Astrocyte (in vitro differentiated cells and primary cell): ENCODE measurements around the gene MBD5. TPM values are rescaled to one million over a fixed set of nuclear protein-coding genes. Genes with fewer than 3 reads are reported as not detected.
A peak's percentile ranks its signal among the peaks of the same experiment; 100 is the strongest.

Source experiments
- DNase-seq: peaks from one replicate; pipeline ENCODE4 v3.0.0-alpha.2; 2010; ENCODE audit warnings: low read depth
- FAIRE-seq: peaks from 2 replicates; lab custom pipeline; 2011; peaks lifted over from hg19 to GRCh38; lab: Jason Lieb, UNC
- H2AFZ ChIP-seq: 2 replicates; pipeline ENCODE4 v1.6.0; 2012; ENCODE audit warnings: low read depth, low read length, inconsistent platforms
- H3K27ac ChIP-seq: 2 replicates; pipeline ENCODE4 v1.5.1; 2011; ENCODE audit warnings: low read depth, low read length, inconsistent platforms
- H3K27me3 ChIP-seq: 2 replicates; pipeline ENCODE4 v1.6.0; 2011; ENCODE audit warnings: low read length, inconsistent platforms; ENCODE audit not compliant: insufficient read depth
- H3K36me3 ChIP-seq: 2 replicates; pipeline ENCODE4 v1.5.1; 2011; ENCODE audit warnings: low read length, inconsistent platforms; ENCODE audit not compliant: insufficient read depth
- H3K4me1 ChIP-seq: 2 replicates; pipeline ENCODE4 v1.5.1; 2011; ENCODE audit warnings: low read length, inconsistent platforms; ENCODE audit not compliant: insufficient read depth
- H3K4me2 ChIP-seq: 2 replicates; pipeline ENCODE4 v1.6.0; 2012; ENCODE audit warnings: low read length, inconsistent platforms
- H3K4me3 ChIP-seq: 2 replicates; pipeline ENCODE4 v1.5.1; 2011; ENCODE audit warnings: low read depth, mild to moderate bottlenecking, low read length, inconsistent platforms; ENCODE audit not compliant: insufficient read depth
- H3K79me2 ChIP-seq: 2 replicates; pipeline ENCODE4 v1.6.0; 2012; ENCODE audit warnings: mild to moderate bottlenecking, low read length, inconsistent platforms; ENCODE audit not compliant: insufficient read depth
- H3K9ac ChIP-seq: 2 replicates; pipeline ENCODE4 v1.6.0; 2012; ENCODE audit warnings: mild to moderate bottlenecking, low read length, inconsistent platforms
- H3K9me3 ChIP-seq: 2 replicates; pipeline ENCODE4 v1.5.1; 2012; ENCODE audit warnings: low read depth, mild to moderate bottlenecking, low read length, inconsistent platforms; ENCODE audit not compliant: insufficient read depth
- H4K20me1 ChIP-seq: 2 replicates; pipeline ENCODE4 v1.6.0; 2012; ENCODE audit warnings: low read length, inconsistent platforms; ENCODE audit not compliant: insufficient read depth
- H3K27ac Mint-ChIP-seq: one replicate; pipeline ENCODE4 v1.8.0; 2021; ENCODE audit warnings: mild to moderate bottlenecking, mixed read lengths; ENCODE audit not compliant: unreplicated experiment
- H3K27me3 Mint-ChIP-seq: one replicate; pipeline ENCODE4 v1.8.0; 2021; ENCODE audit warnings: low read depth, mixed read lengths; ENCODE audit not compliant: unreplicated experiment
- H3K36me3 Mint-ChIP-seq: one replicate; pipeline ENCODE4 v1.8.0; 2021; ENCODE audit warnings: low read depth, mixed read lengths; ENCODE audit not compliant: unreplicated experiment
- H3K4me1 Mint-ChIP-seq: one replicate; pipeline ENCODE4 v1.8.0; 2021; ENCODE audit warnings: low read depth, mixed read lengths; ENCODE audit not compliant: unreplicated experiment
- H3K4me3 Mint-ChIP-seq: one replicate; pipeline ENCODE4 v1.8.0; 2021; ENCODE audit warnings: mild to moderate bottlenecking, moderate library complexity, mixed read lengths; ENCODE audit not compliant: unreplicated experiment
- H3K9me3 Mint-ChIP-seq: one replicate; pipeline ENCODE4 v1.8.0; 2021; ENCODE audit warnings: mild to moderate bottlenecking, mixed read lengths; ENCODE audit not compliant: unreplicated experiment
- EZH2 ChIP-seq: IDR thresholded peaks from 2 replicates; pipeline ENCODE4 v1.6.1; 2012; ENCODE audit warnings: mild to moderate bottlenecking, low read length, inconsistent platforms; ENCODE audit not compliant: insufficient read depth
- total RNA-seq: library from RNA; stranded (reverse); gene quantifications from 2 replicates; pipeline ENCODE4 v1.2.1, GENCODE V29; 2021
- TF ChIP-seq, protein P1 (sequence below): IDR thresholded peaks from 2 replicates; pipeline ENCODE4 v1.5.1; 2011; ENCODE audit warnings: low read depth, mild to moderate bottlenecking, inconsistent platforms, low read length, moderate library complexity; ENCODE audit not compliant: insufficient read depth

Gene MBD5
- total RNA-seq, 1 donor from 2014 or later = 53.6 TPM

DNA sequence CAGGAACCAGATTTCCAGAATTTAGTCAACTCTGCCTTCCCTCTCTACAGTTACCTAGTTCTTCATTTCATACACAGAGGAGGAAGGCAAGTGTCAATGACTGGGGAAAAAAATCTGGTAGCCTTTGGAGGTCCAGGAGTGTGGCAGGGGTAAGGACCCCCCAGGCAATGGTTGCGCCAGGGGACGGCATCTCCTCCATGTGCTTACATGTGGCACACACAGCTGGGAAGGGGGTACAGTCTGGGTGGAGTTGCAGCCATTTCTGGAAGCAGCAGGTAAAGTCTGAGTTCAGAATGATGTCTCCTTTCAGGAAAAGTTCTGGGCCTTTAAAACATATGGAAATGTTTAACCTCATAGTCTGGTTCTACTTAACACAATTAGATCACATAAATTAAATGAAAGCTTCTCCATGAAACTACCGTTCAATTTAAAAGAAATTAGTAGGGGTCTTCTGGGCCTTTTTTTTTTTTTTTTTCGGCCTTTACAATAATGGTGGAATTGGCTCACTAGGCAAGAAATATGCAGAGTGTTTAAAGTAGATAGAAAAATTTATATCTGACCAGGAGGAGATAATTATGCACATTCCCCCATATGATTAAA lies 470.0 kb downstream of the MBD5 start:
- no peak for TF ChIP-seq EZH2
- TF ChIP-seq, protein P1, sequence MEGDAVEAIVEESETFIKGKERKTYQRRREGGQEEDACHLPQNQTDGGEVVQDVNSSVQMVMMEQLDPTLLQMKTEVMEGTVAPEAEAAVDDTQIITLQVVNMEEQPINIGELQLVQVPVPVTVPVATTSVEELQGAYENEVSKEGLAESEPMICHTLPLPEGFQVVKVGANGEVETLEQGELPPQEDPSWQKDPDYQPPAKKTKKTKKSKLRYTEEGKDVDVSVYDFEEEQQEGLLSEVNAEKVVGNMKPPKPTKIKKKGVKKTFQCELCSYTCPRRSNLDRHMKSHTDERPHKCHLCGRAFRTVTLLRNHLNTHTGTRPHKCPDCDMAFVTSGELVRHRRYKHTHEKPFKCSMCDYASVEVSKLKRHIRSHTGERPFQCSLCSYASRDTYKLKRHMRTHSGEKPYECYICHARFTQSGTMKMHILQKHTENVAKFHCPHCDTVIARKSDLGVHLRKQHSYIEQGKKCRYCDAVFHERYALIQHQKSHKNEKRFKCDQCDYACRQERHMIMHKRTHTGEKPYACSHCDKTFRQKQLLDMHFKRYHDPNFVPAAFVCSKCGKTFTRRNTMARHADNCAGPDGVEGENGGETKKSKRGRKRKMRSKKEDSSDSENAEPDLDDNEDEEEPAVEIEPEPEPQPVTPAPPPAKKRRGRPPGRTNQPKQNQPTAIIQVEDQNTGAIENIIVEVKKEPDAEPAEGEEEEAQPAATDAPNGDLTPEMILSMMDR = no peak

DNA sequence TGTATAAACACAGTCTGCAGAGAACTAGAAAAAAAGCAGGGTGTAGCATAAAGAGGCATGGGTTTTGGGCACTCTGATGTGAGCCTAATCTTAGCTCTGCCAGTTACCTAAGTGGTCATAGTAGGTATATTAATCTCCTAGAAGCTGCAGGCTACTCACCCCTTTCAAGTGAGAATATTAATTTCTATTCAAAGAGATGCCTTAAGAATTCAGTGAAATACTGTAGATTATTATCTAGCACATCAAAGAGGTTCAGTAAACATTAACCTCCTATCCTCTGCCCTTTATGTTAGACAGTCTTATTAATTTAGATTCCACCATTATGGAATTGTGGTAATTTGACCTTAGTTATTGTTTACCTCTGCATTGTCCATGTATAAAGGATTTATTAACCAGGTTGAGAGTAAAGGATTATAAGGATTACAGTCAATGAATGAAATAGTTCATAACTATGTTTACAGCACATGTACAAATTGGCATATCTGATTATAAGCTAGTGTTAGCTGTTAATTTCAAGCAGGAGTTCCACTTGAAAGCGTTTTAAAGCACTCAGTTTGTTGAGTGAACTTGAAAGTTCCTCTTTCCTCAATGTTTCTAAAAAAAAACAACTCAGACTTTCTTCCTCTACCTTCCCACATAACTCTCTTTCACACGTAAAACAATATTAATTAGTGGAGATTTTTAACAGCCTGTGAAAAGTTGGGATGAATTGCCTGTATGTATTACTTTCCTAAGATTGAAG lies 473.1 kb downstream of the MBD5 start:
- no peak for DNase-seq
- H3K4me3 ChIP-seq = no peak overlapping the region
- H3K79me2 ChIP-seq = no peaks in the 10 kb centered on the region
- no peaks in the 10 kb centered on the region for H3K27me3 Mint-ChIP-seq
- no peaks in the 10 kb centered on the region for H3K4me1 ChIP-seq
- H3K36me3 ChIP-seq = no peaks in the 10 kb centered on the region
- H3K9me3 ChIP-seq = no peaks in the 10 kb centered on the region
- H3K27me3 ChIP-seq = no peaks in the 10 kb centered on the region
- peaks cover 8% of the 10 kb centered on the region for H3K36me3 Mint-ChIP-seq
- peak; percentile 26 for FAIRE-seq
- no peak overlapping the region for H3K4me2 ChIP-seq
- H3K9ac ChIP-seq = no peak overlapping the region
- H3K27ac Mint-ChIP-seq = no peak overlapping the region
- no peaks in the 10 kb centered on the region for H3K4me1 Mint-ChIP-seq
- H3K27ac ChIP-seq = no peak overlapping the region
- TF ChIP-seq, protein P1 = no peak
- TF ChIP-seq EZH2 = no peak
- no peak overlapping the region for H2AFZ ChIP-seq
- H3K4me3 Mint-ChIP-seq = no peak overlapping the region
- no peaks in the 10 kb centered on the region for H4K20me1 ChIP-seq
- H3K9me3 Mint-ChIP-seq = no peaks in the 10 kb centered on the region

More for the DNA sequence above, 470.0 kb downstream of the MBD5 start:
- Histone ChIP-seq H4K20me1 (no peaks in the 10 kb centered on the region), H3K36me3 (no peaks in the 10 kb centered on the region), H2AFZ (no peak overlapping the region), H3K79me2 (no peaks in the 10 kb centered on the region), H3K4me3 (no peak overlapping the region), H3K9ac (no peak overlapping the region), H3K27me3 (no peaks in the 10 kb centered on the region), H3K4me2 (no peak overlapping the region), H3K27ac (no peak overlapping the region), H3K9me3 (no peaks in the 10 kb centered on the region), H3K4me1 (no peaks in the 10 kb centered on the region)
- no peak overlapping the region for H3K27ac Mint-ChIP-seq
- no peak overlapping the region for H3K4me3 Mint-ChIP-seq
- no peak for FAIRE-seq
- peaks cover 8% of the 10 kb centered on the region for H3K36me3 Mint-ChIP-seq
- DNase-seq = no peak
- H3K4me1 Mint-ChIP-seq = no peaks in the 10 kb centered on the region
- H3K9me3 Mint-ChIP-seq = no peaks in the 10 kb centered on the region
- H3K27me3 Mint-ChIP-seq = no peaks in the 10 kb centered on the region

DNA sequence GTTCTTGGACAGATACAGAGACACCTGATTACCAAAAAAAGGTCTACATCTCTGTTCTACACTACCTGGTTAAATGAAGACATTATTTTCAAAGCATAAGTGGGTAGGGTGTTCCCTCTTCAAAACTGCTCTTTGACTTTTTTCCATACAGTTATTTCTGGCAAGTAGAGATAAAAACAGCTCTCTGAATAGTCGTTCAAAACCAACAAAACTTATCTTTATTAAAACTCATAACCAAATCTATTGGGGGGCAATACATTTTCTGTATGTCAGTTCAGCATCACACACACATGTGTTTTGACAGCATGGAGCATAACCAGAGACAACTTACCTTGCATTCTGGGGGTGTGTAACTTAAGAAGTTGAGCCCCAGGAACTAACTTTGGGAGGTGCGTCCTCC lies 474.7 kb downstream of the MBD5 start:
- Histone ChIP-seq H3K27ac (no peak overlapping the region), H3K27me3 (no peaks in the 10 kb centered on the region), H3K9me3 (no peaks in the 10 kb centered on the region), H3K4me3 (no peak overlapping the region), H3K4me2 (no peak overlapping the region), H3K4me1 (no peaks in the 10 kb centered on the region), H3K79me2 (no peaks in the 10 kb centered on the region), H4K20me1 (no peaks in the 10 kb centered on the region), H2AFZ (no peak overlapping the region), H3K9ac (no peak overlapping the region), H3K36me3 (no peaks in the 10 kb centered on the region)
- Mint-ChIP-seq H3K9me3 (no peaks in the 10 kb centered on the region), H3K27ac (no peak overlapping the region), H3K4me3 (no peak overlapping the region), H3K4me1 (no peaks in the 10 kb centered on the region), H3K36me3 (peaks cover under 1% of the 10 kb centered on the region), H3K27me3 (no peaks in the 10 kb centered on the region)
- no peak for TF ChIP-seq EZH2
- TF ChIP-seq, protein P1 = no peak
- DNase-seq = no peak
- FAIRE-seq = no peak
